AG04450 (cell line): Measurements from ENCODE around the gene B3GALT5. TPM values are rescaled to one million over a fixed set of nuclear protein-coding genes. Genes with fewer than 3 reads are reported as not detected.
"Not testable (repeated sequence)": the region's sequence is repeated elsewhere in the genome, so short reads cannot be mapped to it uniquely, and the experiment has no call there.

ENCODE experiments used
- CTCF ChIA-PET: fragments of 300-600, 350-600 bp; formaldehyde crosslinking; extraction: SDS; loops from one replicate; lab custom pipeline; 2022; ENCODE audit warnings: antibody characterized with exemption, inconsistent platforms; lab: Charles Lee
- POLR2A ChIA-PET: fragments of 350-600 bp; formaldehyde crosslinking; extraction: SDS; loops from one replicate; lab custom pipeline; 2021; ENCODE audit warnings: antibody characterized with exemption, inconsistent platforms; lab: Yijun Ruan, JAX
- DNase-seq: peaks from one replicate; pipeline ENCODE4 v3.0.0-alpha.2; 2011; ENCODE audit warnings: low read depth, low spot score
- H3K27ac ChIP-seq: one replicate; pipeline ENCODE4 v1.5.1; 2012; ENCODE audit warnings: low read depth, low read length, control low read depth
- H3K27me3 ChIP-seq: one replicate; pipeline ENCODE4 v1.6.0; 2012; ENCODE audit warnings: low read length; ENCODE audit not compliant: control insufficient read depth, insufficient read depth
- H3K4me3 ChIP-seq: 2 replicates; pipeline ENCODE4 v1.5.1; 2011; ENCODE audit warnings: mild to moderate bottlenecking, low read depth, low read length, control low read depth
- H3K9me3 ChIP-seq: 2 replicates; pipeline ENCODE4 v1.5.1; 2012; ENCODE audit warnings: low read length; ENCODE audit not compliant: control insufficient read depth, insufficient read depth
- polyA plus RNA-seq: library from polyadenylated mRNA; depleted of rRNA; stranded (reverse); fragments of >200 nt; gene quantifications from 2 replicates; pipeline ENCODE4 v1.2.3, GENCODE V29; 2011
- TF ChIP-seq, protein P1 (sequence below): IDR thresholded peaks from 2 replicates; pipeline ENCODE4 v1.5.1; 2011; ENCODE audit warnings: low read depth, low read length, control low read depth, inconsistent platforms

Gene B3GALT5
- polyA plus RNA-seq, 1 experiment: 0.05 TPM

DNA sequence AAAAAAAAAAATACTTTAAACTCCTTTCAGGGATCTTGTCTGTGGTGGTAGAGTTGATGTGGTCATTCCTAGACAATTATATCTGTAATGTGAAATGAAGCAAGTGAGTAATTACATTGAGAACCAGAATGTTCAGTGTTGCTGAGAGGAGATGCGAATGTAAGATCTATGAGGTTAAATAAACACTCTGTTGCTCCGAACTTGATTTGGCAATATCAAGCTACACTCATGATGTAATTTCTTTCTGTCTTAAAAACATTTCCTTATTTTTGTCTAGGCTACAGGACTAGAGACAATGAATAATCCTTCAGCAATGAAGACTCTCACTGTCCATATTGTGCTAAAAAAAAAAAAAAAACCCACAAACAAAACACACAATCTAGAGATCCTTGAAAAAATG lies 69.1 kb downstream of the B3GALT5 start:
- TF ChIP-seq, protein P1, sequence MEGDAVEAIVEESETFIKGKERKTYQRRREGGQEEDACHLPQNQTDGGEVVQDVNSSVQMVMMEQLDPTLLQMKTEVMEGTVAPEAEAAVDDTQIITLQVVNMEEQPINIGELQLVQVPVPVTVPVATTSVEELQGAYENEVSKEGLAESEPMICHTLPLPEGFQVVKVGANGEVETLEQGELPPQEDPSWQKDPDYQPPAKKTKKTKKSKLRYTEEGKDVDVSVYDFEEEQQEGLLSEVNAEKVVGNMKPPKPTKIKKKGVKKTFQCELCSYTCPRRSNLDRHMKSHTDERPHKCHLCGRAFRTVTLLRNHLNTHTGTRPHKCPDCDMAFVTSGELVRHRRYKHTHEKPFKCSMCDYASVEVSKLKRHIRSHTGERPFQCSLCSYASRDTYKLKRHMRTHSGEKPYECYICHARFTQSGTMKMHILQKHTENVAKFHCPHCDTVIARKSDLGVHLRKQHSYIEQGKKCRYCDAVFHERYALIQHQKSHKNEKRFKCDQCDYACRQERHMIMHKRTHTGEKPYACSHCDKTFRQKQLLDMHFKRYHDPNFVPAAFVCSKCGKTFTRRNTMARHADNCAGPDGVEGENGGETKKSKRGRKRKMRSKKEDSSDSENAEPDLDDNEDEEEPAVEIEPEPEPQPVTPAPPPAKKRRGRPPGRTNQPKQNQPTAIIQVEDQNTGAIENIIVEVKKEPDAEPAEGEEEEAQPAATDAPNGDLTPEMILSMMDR: no peak
- POLR2A ChIA-PET: no interaction called here
- H3K4me3 ChIP-seq: no peak overlapping the region
- no peaks in the 10 kb centered on the region for H3K27me3 ChIP-seq
- no peak for DNase-seq
- H3K9me3 ChIP-seq: no peaks in the 10 kb centered on the region
- CTCF ChIA-PET: interaction anchor here (0.7 to 1.9 kb wide), 2 partner anchors 21 to 163 kb away, joined by 4 read pairs; no protein-coding TSS in a partner anchor
- no peak overlapping the region for H3K27ac ChIP-seq

DNA sequence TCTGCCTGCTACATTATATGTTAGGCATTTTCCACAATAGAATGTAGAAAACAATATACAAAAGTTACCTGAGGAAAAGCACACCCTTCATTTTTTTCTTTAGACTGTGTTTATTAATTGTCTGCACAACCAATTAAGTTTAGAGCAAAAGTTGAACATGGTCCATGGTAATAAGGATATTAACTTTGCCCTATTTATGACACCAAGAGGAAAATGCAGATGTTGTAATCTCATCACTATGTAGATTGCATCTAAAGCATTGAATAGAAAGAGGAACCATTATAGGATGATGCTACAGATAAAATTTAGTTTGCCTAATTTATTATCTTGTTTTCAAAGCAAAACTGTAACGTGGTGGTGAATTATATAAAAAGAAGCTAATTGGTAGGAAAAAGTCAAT lies 72.5 kb downstream of the B3GALT5 start:
- no peaks in the 10 kb centered on the region for H3K27me3 ChIP-seq
- ChIA-PET POLR2A (no interaction called here), CTCF (no interaction called here)
- no peaks in the 10 kb centered on the region for H3K9me3 ChIP-seq
- H3K27ac ChIP-seq: no peak overlapping the region
- H3K4me3 ChIP-seq: no peak overlapping the region
- no peak for DNase-seq
- TF ChIP-seq, protein P1: no peak

DNA sequence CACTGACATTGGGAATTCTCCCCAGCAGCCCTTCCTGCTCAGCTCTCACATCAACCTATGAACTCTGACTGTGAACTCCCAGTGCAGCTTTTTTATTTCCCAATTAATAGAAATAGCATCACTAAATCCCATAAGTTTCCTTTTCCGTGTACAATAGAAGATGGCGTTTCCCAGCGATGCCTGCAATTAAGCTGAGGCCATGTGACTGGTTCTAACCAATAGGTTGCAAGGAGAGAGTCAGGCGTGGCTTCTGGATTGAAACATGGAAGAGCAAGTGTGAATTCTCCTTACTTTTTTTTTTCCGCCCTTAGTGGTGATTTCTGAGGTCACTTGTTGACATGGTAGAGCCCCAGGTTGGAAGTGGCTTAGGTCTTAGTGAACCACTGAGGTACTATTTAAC lies 73.3 kb downstream of the B3GALT5 start:
- H3K27ac ChIP-seq: no peak overlapping the region
- TF ChIP-seq, protein P1: no peak

DNA sequence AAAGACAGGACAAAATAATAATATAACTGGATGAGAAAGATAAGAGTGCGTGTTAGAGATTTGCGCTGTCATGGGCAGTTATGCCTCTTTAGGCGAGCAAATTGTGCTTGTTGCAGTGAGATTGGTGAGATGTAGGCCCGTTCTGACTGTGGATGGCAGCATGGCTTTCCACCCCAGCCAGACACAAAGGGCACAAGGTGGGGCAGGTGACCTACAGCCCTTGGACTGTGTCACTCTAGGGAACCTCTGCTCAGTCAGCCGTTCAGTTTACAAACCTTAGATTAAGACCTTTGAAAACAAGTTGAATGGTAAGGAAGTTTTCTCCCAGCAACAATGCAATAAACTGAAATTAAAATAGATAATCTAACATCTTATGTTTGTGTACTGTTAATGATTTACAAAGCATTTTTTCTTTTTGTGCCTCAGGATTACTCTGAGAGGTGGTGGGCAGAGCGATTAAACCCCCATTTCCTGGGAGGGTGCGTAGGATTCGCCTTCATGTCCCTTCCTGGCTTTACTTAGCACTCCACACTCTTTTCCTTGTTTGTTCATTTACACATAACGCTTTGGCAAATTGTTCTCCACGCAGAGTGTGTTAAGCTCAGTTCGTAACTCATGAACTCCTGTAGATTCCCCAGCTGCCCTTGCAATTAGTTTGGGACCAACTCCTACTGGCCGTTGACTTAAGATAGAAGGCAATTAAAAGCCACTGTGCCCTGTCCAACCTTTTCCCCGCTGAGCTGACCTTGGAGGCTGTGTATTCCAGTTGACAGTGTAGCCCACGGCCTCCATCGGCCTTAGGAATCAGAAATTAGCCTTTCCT lies 74.1 kb downstream of the B3GALT5 start:
- Histone ChIP-seq H3K9me3 (no peaks in the 10 kb centered on the region), H3K27ac (no peak overlapping the region), H3K4me3 (no peak overlapping the region), H3K27me3 (no peaks in the 10 kb centered on the region)
- POLR2A ChIA-PET: no interaction called here
- TF ChIP-seq, protein P1: no peak
- DNase-seq: no peak
- CTCF ChIA-PET: no interaction called here

More for the DNA sequence above, 73.3 kb downstream of the B3GALT5 start:
- no peak for DNase-seq
- ChIA-PET POLR2A (no interaction called here), CTCF (no interaction called here)
- H3K9me3 ChIP-seq: no peaks in the 10 kb centered on the region
- no peaks in the 10 kb centered on the region for H3K27me3 ChIP-seq
- no peak overlapping the region for H3K4me3 ChIP-seq

DNA sequence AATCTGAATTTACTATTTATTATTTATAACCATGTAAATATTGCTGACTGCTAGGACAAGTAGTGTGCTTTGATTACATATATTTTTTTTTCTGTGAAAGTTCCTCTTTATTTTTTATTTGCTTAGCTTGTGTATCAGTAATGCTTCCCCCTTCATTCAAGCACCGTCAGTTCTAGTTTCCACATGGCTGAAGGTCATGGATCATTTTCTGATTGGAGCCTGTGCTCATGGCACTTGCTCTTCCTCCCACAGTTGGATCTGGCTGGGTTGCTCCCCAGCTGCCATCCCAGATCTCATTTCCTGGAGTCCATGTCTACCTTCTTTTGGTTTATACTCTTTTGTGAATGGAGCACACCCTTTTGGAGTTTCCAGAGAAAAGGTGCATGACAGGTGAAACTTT lies 75.3 kb downstream of the B3GALT5 start:
- CTCF ChIA-PET: no interaction called here
- H3K4me3 ChIP-seq: no peak overlapping the region

DNA sequence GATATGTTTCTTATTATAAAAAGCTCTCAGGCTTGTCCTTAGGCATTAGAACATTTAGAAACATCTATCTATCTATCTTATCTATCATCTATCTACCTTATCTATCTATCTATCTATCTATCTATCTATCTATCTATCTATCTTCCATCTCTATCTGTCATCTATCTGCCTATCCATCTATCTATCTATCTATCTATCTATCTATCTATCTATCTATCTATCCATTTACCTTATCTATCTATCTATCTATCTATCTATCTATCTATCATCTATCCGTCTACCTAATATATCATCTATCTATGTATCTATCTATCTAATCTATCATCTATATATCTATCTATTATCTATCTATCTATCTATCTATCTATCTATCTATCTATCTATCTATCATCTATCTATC lies 77.1 kb downstream of the B3GALT5 start:
- H3K27me3 ChIP-seq, CTCF ChIA-PET, H3K9me3 ChIP-seq, POLR2A ChIA-PET, H3K27ac ChIP-seq, H3K4me3 ChIP-seq, DNase-seq: not testable (repeated sequence)

More for the DNA sequence above, 75.3 kb downstream of the B3GALT5 start:
- Histone ChIP-seq H3K9me3 (no peaks in the 10 kb centered on the region), H3K27me3 (no peaks in the 10 kb centered on the region), H3K27ac (no peak overlapping the region)
- no peak for DNase-seq
- POLR2A ChIA-PET: no interaction called here
- TF ChIP-seq, protein P1: no peak
